GM19455 (cell line): ENCODE results near the gene RTL1.
A peak's percentile ranks its signal among the peaks of the same experiment; 100 is the strongest.

Source experiments
- ATAC-seq: cut with Tn5 transposase; IDR thresholded peaks from one replicate; pipeline ENCODE4 v1.9.1; 2021; ENCODE audit not compliant: unreplicated experiment

The RTL1 gene

DNA sequence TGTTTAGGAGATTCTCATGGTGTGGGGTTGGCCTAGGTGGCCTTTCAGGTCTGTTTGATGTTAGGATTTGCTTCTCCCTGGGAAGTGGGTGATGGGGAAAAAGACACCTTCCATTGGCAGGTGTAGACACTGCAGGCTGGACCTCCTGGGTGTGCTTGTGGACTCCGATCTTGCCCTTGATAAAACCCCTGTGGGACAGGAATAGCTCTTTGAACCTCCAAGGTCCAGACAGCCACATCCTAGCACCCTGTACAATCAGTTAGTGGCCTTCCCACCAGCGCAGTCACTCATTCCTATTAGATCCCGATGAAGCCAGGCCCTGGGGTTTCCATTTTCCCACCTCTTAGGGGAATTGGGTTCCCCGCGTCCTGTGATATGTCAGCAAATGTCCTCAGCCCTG lies 49.1 kb downstream of the RTL1 start:
- no peak for ATAC-seq

DNA sequence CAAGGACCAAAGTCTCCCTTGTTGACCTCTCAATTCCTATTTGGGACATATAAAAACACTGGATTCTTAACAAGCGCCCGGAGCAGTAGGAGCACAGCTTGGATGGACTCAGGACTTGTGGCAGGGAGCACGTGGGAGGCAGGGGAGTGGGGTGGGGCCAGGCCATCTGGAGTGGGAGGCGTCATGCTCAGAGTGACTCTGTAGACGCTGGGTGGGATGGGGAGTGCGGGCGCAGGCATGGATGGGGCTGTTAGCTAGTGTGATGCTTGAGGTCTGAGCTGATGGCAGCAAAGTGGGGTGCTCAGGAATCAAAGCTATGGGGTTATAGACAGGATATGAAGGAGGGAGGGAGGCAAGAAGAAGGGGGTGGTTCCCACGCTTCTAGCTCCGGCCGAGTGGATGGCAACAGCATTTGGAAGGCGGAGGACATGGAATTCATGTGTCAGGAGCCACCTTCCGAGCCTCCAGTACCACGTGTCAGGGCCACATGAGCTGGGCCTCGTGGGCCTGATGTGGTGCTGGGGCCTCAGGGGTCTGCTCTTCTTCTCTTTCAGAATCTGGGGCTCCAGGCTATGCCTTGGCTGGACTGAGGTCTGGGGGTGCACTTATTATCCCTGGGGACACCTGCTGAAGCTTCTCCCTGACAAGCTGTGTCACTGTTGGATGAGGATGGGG lies 51.4 kb downstream of the RTL1 start:
- ATAC-seq: no peak

DNA sequence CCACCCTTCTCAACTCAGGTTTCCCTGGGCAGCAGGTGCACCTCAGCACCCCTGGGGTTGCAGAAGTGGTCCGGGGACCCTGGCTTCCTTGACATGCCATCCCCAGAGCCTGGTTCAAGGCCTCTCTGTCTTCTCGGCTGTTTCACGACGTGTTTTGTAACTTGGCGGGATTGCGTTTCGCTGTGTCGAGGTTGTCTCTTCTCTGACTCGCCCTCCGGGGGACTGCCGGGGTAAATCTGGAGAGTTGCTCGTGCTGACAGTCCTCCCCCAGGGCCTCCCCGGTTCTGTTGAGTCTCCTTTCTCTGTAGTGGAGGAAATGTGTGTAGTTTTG lies 52.0 kb downstream of the RTL1 start:
- ATAC-seq: no peak

DNA sequence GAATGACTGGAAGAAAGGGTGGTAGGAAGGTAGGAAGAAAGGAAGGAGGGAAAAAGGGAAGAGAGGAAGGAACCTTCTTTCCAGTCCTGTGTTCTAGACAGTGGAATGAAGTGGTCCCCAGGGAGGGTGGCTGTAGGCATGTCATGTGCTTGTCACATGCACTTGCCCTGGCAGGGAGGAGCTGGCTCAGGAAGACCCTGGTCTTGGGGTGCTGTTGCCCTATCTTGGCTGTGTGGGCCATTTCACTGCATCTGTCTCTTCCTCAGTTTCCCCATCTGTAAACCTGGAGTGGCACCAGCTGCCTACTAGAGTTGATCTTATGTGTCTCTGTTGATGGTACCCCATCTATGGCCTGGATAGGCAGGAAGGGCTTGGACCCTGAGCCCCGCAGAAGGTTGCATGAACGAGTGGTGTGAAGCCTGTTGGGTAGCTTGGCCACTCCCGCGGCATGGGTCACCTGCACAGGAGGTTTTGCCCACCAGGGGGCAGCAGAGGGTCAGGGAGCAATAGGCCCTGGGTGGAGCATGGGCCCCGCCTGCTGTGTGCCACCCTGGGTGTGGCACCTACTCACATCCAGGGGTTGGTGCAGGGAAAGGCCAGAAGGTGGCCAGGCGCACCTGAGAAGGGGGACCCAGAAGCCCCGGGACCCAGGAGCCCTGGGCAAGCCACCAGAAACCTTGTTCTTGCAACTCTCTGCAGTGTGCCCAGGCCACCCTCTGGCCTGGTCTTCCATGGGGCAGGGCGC lies 52.5 kb downstream of the RTL1 start:
- ATAC-seq: peak; percentile 68

DNA sequence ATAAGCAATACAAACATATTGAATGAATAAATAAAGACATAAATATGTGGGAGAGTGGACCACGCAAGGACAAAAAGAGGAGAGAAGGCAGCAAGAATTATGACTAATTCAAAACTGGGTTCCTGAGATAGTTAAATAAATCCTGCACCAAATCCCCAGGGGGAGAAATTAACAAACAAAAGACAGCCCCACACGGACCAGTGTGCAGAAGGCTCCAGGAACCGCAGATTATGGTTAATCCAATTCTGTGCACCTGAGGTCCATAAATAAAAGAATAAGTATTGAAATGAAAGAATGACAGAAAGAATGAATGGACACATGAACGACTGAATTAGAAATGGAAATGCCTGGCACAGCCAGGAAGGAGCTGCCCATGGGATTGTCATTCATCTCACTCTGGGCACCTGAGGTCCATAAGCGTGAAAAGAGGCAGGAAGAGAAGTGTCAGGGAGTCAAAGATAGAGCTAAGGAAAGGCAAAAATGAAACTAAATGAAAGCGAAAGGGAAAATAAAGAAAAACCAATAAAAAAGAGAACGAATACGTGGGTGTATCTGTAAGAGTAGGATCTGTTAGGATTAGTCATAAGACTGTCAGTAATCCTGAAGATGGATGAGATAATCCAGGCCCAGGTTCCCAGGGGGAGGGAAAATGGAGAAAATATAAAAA lies 54.3 kb downstream of the RTL1 start:
- ATAC-seq: no peak

DNA sequence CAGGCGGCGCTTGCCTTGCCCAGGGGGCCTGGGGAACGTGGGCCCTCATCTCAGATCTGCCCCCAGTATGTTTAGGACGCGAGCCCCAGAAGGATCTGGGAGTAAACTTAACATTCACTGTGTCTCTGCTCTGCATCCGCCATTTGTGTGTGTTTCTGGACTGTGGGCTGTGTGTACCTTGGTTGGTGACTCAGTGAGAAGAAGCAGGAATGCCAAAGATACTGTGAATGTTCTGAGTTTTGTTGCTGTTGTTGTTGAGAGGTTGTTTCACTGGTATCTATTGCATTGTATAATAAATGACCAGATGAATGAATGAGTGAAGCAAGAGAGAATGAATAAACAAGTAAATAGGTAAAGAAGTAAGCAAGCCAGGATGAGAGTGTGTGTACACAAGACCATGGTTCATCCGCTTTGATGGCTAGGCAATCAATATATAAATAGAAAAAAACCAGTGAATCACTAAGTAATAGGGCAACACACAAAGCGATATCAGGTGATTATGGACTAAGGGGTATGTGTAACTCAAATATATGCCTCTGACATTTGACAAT lies 57.1 kb downstream of the RTL1 start:
- ATAC-seq: no peak

GRCh38 chr14:100845341-100845740 lies 58.2 kb downstream of the RTL1 start:
- ATAC-seq: no peak

DNA sequence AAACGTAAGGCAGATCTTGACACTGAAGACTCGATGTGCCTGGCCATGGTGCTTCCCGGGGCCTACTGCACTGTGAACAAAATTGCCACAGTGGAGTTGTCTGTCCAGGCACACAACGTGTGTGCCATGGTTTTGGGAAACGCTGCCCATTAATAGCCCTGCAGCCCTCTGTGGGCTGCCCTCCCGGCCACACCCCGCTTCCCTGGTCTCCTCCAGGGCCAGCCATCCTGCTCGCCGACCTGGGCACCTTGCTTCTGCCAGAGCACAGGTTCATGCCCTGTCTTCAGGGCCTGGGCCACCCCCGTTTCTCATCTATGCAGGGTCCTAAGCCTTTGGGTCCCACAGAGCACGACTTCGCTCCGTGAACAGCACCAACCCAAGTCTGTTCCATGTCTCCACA lies 58.7 kb downstream of the RTL1 start:
- no peak for ATAC-seq

- no peak for ATAC-seq
Measured at GRCh38 chr14:100844421-100844820, 59.1 kb downstream of the RTL1 start.

DNA sequence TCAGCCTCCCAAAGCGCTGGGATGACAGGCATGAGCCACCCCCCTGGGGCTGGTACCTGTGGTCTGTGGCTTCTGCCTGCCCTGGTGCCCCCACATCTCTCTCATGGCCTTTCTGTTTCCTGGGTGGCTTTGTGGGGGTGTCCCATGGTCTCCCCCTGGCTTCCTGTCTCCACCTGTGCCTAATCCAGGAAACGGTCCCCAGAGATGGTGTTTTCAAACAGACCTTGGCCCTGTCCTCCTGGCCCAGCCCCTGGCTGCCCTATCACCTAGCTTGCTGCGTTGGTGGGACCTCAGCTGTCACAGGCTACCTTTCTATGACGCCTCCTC lies 59.5 kb downstream of the RTL1 start:
- ATAC-seq: no peak

GRCh38 chr14:100842799-100843198 lies 60.7 kb downstream of the RTL1 start:
- no peak for ATAC-seq

DNA sequence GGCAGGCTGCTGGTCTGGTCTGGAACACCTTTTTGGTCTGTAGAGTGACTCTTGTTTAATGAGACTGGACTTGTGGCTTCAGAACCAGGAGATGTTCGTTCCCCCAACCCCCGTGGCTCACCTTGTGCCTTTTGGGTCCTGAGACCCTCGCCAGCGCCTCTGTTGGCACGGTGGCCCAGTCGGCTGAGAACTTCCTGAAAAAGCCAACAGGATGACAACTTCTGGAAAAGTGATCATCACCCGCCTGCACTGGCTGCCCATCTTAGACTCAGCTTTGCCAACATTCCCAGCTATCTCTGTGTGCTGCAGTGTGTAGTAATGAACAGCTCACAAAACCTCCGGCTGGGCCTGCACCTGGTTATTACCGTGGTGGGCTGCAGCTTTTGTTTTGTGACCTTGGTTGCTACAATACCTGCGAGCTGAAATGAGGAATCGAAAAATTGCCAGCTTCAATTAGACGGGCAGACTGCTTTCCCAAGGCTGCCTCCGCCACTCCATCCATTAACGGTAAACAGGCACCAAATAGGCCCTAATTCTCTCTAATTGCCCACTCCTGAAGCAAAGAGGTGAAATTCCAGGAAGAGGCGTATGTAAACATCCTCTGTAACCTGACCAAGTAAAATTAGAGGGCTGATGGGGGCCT lies 61.6 kb downstream of the RTL1 start:
- no peak for ATAC-seq

DNA sequence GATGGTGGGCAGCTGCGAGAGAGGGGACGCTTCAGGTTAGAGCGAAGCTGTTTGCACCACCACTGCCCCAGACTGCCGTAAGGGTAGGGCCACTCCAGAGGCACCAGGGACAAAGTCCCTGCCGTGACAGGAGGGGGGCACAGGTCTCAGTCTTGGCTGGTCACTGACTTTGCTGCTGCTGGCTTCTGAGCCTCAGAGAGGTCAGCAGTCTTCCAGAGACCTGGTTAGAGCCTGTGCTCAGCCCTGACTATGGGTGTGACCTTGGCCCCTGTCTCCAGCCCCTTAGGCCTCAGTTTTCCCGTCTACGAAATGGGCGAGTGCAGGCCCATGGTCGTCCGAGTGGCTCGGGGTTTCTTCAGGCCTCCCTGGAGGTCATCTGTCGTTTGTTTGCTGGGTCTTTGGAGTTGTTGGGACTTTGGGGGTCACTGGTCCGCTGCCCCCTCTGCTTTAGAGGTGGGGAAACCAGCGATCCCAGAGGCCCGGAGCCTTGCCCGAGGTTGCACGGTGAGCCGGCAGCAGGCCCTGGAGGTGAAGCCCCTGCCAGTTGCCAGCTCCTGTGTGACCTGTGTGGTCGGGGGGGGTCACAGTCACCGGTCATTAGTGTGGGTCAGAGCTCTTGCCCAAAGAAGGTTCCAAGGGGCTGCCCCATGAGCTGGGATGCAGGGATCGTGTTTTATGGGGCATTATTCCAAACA lies 62.3 kb downstream of the RTL1 start:
- no peak for ATAC-seq

DNA sequence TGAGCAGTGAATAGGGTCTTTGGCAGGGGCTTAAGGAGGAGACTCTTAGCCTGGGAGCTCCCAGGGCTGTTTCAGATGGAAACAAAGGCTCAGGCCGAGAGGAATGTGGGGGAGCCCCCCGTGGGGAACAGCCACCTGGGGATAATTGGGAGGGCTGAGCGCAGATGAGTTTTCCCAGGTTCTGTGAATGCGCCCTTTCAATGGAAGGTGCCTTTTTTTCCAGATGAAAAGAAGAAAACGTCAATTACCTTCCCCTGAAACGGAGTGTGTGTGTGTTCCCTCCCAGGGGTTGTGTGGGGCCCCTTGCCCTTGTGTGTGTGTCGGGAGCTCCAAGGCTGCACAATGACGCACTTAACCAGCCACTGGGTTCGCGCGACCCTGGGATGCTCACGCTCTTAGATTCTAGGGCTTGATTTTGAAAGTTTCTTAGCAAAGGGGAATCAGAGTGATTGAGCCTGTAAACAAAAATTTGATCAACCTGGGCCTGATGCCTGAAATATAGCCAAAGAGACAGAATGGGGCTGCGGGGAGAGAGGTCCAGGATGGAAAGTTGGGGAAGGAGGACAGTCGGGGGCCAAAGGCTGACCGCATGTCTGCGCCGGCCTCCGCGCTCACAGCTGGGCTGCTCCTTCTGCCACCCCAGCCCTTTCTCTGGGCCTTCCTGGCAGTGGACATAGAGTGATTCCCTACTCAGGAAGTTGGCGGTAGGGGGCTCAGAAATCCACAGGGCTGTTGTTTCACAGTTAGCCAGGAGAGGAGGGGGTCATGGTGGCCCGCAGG lies 63.0 kb downstream of the RTL1 start:
- no peak for ATAC-seq

- no peak for ATAC-seq
Measured at GRCh38 chr14:100839681-100840111, 63.8 kb downstream of the RTL1 start.

DNA sequence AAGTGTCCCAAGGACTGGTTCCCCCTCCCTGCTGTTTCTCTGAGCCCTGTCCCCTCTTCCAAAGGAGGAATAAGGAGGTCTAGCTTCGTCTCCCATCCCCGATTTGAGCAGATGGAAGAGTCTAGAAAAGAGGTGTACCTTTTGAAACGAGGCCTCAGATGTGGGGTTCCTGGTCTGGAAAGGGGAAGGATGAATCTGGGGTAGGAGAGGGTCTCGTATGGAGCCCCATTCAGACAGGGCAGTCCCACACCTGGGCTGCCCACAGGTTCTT lies 64.3 kb downstream of the RTL1 start:
- no peak for ATAC-seq

DNA sequence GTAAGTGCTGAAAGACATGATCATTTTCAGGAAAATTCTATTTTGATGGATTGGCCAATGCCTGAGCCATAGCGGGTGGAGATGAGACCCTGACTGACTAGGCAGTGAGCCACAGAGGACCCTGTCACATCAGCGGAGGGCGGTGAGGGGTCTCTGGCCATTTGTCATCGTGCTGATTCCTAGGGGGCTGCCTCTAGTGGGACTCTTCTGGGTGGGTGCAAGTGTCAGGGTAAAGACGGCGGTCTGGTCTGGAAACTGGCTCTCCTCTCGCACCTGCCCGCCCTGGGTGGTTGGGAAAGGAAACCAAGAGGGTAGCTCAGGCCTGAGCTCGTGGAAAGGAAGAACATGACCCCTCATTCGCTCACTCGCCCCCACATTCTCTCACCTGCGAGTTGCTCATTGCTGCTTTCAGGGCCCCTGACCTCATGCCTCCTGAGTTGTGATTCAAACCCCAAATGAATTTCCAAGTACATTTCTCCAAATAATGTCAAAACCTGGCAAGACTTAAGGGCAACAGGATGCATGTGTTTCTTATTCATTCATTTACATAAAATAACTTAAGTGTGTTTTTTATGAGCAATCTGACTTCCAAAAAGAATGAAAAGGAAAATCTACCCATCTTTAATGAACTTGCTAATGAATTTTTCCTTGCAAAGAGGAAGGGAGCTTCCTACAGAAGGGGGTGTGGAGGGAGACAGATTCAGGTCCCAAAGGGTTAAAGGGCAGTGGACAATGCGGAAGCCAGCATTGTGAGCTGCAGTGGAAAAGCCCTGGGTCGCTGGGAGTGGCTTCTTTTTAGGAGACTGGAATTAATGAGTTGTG lies 64.8 kb downstream of the RTL1 start:
- ATAC-seq: no peak

DNA sequence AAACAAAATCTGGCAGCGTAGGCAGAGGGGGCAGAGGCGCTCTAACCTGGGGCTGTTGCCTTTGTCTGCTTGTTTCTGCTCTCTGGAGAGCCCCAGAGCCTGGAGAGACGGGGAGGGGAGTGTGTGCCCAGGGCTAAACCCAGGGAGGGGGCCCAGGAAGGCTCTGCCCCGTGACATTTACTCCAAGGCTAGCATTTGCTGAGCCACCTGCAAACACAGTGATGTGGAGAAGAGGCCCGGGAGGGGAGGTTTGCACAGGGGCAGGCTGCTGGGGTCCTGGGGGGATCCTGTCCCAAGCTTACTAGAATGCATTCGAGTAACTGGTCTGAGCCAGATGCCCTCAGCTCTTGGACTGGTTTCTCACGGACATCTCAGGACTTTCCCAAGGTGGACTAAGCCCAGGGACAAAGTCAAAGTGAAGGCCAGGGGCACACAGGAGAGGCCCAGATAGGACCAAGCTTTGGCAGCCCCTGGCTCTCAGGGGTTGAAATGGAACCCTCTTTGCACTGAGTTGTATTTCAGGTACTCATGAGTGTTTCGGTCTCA lies 65.6 kb downstream of the RTL1 start:
- ATAC-seq: no peak
